Esophagus muscularis mucosa (tissue), 2 donors: ENCODE measurements around the gene AKAP6.

Experiments
- POLR2A ChIP-seq: fragments of 450-650 bp; IDR thresholded peaks from one replicate; pipeline ENCODE4 v1.6.1; 2017; ENCODE audit warnings: antibody characterized with exemption, moderate library complexity, mild to moderate bottlenecking, low read depth
- POLR2AphosphoS5 ChIP-seq, 2 donors: sonication (generic); formaldehyde crosslinking; IDR thresholded peaks; one replicate each; pipeline ENCODE4 v1.6.1; 2017; ENCODE audit warnings: antibody characterized with exemption in 2 of 2

DNA sequence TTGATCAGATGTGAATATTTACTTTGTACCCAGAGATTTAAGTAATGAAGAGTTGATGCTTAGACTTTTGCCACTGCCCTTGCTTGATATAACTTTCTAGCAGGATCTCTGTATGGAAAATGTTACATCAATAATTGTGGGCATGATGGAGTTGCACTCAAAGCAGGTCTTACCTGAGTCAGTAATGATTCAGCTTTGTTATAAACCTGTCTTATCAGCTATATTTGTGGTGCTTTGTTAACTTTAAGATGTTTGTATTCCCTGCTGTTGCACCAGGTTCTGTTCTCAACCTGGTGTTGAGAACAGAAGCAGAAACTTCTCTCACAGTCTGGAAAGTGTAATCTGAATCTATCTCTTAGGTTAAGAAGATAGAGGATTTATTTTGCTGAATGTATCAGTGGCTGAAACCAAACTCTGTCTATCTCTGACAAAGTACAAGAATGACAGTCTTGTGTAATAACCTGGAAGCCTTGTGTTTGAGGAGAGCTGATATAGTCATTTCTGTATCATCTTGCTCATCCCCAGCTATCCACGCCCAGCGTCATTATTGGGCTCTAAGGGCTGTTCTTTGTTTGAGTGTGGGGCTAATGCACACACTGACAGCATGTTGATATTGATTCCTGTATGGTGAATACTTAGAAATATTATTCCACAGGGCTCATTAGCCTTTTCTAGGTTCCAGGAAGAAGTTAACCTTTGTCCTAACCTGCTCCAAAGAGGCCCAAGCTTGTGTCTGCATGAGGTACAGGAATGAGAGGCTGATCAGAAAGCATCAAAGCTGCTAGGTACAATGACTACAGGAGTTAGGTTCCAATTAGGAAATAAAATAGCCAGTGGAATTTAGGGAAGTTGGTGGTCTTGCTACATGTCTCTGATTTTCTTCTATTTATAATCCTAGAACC, 3.6 kb downstream of the AKAP6 start:
- TF ChIP-seq POLR2A (no peak), POLR2AphosphoS5 (IDR thresholded peaks at IDR 0.05) (no peak)
